Tibial nerve (tissue), 4 donors: ENCODE data around the gene TOMM5.

Experiments
- EP300 ChIP-seq, 2 donors: sonication (generic); formaldehyde crosslinking; IDR thresholded peaks; one replicate each; pipeline ENCODE4 v1.6.1; 2017; ENCODE audit warnings: antibody characterized with exemption in 2 of 2, mild to moderate bottlenecking in 1 of 2
- POLR2A ChIP-seq, 2 donors: fragments of 450-650 bp; IDR thresholded peaks; one replicate each; pipeline ENCODE4 v1.6.1; 2017; ENCODE audit warnings: antibody characterized with exemption in 2 of 2, mild to moderate bottlenecking in 2 of 2, moderate library complexity in 2 of 2
- TF ChIP-seq, protein P1 (sequence below), 5 experiments: fragments of 200-600 bp in 3 of 5; fragments of 450-650 bp in 2 of 5; sonication (generic) in 3 of 5; IDR thresholded peaks; one replicate each; pipeline ENCODE4 v1.5.1; 2016 to 2019; ENCODE audit warnings: antibody characterized with exemption in 5 of 5, mild to moderate bottlenecking in 3 of 5, moderate library complexity in 2 of 5

DNA sequence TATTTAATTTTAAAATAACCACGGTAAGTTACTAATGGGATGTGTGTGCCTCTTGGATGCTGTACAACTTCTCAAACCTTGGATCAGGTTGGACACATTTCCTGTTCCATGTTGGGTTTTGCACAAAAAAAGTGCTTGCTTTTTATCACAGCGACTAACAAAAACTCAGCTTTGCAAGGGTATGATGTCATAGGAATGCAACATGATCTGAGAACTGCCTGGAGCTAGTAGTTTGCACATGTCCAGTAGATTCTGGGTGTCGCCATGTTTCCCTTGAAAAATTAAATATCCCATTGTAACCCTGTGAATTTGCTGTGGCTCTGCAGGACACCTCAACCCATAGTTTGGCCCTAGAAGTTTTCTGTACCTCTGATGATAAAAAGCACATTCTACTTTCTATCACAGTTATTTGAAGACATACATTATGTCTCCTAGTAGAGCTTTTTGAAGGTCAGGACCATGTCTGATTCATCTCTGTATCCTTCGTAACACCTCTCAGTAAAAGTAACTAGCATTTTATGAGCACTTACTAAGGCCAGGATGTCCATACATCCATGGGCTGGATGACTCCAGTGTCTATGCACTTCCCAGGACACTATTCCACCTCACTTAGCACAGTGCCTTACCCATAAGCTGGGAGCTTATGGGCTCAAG is 46.8 kb upstream of the TOMM5 start:
- no peak for TF ChIP-seq POLR2A (IDR thresholded peaks at IDR 0.05)
- TF ChIP-seq, protein P1, sequence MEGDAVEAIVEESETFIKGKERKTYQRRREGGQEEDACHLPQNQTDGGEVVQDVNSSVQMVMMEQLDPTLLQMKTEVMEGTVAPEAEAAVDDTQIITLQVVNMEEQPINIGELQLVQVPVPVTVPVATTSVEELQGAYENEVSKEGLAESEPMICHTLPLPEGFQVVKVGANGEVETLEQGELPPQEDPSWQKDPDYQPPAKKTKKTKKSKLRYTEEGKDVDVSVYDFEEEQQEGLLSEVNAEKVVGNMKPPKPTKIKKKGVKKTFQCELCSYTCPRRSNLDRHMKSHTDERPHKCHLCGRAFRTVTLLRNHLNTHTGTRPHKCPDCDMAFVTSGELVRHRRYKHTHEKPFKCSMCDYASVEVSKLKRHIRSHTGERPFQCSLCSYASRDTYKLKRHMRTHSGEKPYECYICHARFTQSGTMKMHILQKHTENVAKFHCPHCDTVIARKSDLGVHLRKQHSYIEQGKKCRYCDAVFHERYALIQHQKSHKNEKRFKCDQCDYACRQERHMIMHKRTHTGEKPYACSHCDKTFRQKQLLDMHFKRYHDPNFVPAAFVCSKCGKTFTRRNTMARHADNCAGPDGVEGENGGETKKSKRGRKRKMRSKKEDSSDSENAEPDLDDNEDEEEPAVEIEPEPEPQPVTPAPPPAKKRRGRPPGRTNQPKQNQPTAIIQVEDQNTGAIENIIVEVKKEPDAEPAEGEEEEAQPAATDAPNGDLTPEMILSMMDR (IDR thresholded peaks at IDR 0.05): no peak
- no peak for TF ChIP-seq EP300 (IDR thresholded peaks at IDR 0.05)
